ENCODE measurements around the gene PPFIA2.
"Not testable (repeated sequence)": the region's sequence is repeated elsewhere in the genome, so short reads cannot be mapped to it uniquely, and the experiment has no call there.

The PPFIA2 gene

GRCh38 chr12:81659310-81659709, 99.8 kb downstream of the PPFIA2 start:
- not testable (repeated sequence) for DNase-seq

DNA sequence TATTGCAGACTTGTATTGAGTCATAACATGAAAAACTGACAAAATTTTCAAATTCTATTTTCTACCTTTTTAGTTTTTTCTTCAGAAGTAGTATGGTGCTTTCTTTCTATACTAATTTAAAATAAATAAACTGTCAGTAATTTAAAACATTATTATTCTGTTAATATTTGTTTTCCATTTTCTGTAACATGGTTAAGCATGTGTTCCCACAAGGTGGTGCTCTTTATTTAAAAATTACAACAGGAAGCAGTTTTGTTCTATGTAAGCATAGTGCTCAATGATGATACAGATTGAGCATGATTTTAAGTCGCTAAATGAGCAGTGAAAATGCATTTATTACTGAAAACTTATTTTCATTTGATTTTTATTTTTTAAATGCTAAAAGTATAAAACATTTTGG, 114.6 kb downstream of the PPFIA2 start:
- DNase-seq: no peak

- no peak for DNase-seq
These were observed 120.0 kb downstream of the PPFIA2 start for GRCh38 chr12:81639196-81639595.

DNA sequence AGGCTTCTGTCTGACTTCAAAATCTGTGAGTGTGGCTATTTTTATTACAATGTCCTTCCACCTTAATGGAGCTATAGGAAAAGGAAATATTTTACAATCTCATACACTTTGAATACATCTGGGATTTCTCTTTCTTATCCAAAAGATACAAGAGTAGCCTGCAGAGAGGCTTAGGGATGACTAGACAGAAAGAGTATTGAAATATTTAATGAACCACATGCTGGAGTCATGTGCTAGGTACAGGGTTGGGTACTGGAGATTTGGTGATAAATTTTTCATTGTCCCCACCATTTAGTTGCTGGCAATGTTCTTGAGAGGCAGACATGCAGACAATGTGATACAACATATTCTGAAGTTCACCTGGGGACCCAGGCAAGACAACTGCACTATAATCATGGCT, 126.0 kb downstream of the PPFIA2 start:
- DNase-seq: no peak

DNA sequence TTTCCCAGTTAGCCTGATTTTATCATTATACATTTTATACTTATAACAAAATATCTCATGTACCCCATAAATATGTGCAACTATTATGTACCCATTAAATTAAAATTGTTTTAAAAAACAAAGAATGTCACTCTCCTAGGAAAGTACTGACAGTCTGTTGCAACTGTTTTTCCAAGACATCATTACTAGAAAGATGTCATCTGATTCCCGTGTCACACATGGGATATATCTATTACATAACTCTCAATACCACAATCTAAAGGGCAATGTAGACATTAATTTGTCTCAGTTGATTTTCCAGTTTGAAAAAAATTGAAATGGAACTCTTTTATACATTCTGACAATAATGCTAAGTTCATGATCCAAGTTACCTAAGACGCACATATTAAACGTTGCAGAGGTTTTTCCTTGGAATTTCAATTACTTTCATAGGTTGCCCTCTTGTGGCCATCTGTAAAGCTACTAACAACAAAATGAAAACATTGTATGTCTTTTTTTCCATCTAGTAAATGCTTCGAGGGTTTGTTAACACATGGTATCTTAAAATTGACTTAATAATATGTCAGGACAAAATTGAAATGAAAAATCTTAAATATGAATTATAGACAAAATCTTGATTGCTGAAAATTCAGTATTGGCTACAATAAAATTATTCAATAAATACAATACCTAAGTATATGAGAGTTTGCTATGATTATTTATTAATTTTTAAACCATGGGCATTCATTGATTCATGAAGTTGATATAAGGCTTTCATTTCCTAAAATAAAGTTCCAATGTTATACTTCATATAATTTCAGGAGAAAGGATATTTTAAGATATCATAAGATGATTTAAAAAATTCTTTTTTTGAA, 131.6 kb downstream of the PPFIA2 start:
- no peak for DNase-seq

DNA sequence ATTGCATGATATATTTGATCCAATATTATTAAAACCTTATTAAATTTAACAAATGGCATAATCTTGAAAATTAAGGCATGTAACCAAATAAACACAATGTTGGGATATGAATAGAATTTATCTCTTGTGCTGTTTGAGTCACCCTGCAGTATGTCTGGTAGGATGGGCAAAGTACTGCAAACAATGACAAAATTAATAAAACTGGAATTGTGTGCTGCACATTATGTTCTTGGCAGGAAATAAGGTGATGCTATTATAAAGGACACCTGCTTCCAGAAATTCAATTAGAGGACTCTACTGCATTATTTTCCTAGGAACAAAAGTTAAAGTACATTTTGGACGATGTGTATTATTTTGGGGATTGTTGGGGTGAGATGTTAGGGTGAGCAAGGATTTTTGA, 132.7 kb downstream of the PPFIA2 start:
- no peak for DNase-seq

DNA sequence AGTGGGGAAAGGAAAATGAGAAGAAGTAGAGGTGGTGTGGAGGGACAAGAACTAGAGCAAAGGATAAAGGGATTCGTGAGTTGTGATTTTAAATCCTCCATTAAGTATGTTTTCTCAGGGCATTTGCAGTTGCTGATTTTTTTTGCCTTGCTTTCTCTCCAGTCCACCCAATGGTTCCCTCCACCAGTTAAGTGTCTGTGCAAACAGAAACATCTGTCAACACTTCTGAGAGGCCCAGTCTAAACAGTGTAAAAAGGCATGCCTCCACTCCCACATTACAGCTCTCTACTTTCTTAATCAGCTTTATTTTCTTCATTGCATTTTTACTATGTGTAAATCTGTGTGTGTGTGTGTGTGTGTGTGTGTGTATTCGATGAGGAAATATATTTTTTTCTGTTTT, 141.2 kb downstream of the PPFIA2 start:
- DNase-seq: no peak

GRCh38 chr12:81615026-81615588, 144.0 kb downstream of the PPFIA2 start:
- no peak for DNase-seq

DNA sequence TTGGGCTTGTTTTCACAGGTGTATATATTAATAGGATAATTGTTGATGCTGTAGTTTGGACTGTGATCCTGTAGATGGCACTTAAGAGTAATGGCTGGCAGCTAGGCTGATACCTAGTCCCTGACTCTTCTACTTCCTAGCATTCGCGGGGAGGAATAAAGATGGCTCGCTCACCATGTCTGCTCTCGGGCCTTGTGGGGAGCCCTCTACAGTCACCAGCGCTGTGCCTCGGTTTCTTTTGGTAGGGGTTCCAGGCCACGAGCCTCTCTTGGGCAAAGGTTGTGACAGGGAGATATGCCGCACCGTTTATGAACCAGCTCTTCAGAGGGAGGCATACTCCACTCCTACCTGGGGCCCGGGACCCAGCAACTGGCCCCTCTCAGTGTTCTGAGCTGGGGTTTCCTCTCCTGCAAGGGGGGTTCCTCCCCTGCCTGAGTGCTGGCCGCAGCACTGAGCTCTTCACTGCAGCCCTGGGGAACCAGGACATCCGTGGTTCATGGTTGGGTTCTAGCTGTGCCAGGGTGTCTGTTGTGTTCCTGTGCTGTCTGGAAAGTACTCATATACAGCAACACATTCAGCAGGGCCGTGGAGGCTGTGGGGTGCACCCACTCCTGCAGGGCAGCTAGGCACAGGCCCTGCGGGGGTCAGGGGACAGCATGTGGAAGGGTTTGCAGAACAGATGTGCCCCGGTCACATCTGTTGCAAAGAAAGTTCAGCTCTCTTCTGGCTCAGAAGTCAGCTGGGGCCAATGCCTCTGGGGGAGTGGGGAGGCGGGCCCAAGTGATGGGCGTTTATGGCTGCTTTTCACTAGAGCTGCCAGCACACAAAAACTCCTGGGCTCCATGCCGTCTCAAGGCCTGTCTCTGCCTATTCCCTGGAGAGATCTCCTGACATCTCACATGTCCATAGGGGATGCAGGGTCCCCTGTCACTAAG, 147.9 kb downstream of the PPFIA2 start:
- no peak for DNase-seq

GRCh38 chr12:81597928-81598604, 161.1 kb downstream of the PPFIA2 start:
- DNase-seq: no peak

- no peak for DNase-seq
These were observed 162.6 kb downstream of the PPFIA2 start for GRCh38 chr12:81596558-81596957.

- no peak for DNase-seq
These were observed 167.9 kb downstream of the PPFIA2 start for GRCh38 chr12:81591256-81591655.

DNA sequence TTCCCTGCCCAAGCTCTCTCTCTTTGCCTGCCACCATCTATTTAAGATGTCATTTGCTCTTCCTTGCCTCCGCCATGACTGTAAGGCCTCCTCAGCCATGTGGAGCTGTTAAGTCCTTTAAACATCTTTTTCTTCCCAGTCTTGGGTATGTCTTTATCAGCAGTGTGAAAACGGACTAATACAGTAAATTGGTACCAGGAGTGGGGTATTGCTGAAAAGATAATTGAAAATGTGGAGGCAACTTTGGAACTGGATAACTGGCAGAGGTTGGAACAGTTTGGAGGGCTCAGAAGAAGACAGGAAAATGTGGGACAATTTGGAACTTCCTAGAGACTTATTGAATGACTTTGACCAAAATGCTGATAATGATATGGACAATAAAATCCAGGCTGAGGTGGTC, 168.4 kb downstream of the PPFIA2 start:
- DNase-seq: not testable (repeated sequence)

GRCh38 chr12:81588235-81589008, 170.7 kb downstream of the PPFIA2 start:
- DNase-seq: no peak

DNA sequence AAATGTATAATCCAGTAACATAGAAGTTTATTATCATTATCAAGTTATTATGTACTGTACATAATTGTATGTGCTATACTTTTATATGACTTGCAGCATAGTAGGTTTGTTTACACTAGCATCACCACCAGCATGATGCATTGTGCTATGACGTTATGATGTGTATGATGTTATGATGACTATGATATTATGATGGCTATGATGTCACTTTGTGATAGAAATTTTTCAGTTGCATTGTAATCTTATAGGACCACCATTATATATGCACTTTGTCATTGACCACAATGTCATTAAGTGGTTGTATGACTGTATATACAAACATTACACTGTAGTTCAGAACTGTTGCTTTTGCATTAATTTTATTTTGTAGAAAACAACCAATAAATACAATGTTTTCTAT, 173.4 kb downstream of the PPFIA2 start:
- DNase-seq: no peak

- DNase-seq: no peak
These were observed 185.9 kb downstream of the PPFIA2 start for GRCh38 chr12:81573228-81573627.

- no peak for DNase-seq
These were observed 186.7 kb downstream of the PPFIA2 start for GRCh38 chr12:81572411-81572810.

- DNase-seq: no peak
These were observed 188.9 kb downstream of the PPFIA2 start for GRCh38 chr12:81570234-81570633.

GRCh38 chr12:81564237-81564636, 194.9 kb downstream of the PPFIA2 start:
- DNase-seq: no peak

DNA sequence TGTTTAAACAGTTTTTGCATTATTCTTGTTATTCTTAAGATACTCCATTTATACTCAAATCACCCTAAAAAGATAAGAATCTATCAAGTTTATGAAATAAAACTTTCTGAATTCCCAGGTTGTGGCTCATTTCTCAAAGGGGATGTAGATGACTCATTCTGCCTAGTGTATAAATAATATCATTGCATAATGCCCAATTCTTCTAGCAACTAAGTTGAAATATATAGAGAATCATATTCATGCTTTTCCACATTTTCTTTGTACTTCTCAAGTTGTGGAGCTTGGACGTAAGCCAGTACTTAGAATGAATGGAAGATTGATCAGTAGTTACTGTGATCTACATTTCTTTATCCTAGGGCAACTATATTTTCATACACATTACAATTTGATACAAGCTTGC, 201.1 kb downstream of the PPFIA2 start:
- DNase-seq: no peak

DNA sequence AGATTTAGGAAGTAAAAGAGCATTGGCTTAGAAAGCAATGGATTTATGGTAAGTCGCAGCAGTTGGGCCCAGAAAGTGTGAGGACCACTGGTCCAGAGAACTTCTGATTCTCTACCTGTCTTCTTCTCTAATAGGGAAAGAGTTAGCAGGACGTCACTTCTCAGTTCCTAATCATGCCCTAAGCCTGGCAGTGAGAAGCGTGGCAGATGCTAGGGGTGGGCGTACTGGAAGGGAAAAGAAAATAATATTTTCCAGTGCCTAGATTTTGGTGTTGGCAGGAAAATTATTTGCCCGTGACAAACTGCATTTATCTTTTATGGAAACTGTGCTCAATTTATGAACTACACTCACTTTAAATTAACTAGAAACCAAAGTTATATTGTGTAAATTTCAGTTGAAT, 212.3 kb downstream of the PPFIA2 start:
- no peak for DNase-seq

DNA sequence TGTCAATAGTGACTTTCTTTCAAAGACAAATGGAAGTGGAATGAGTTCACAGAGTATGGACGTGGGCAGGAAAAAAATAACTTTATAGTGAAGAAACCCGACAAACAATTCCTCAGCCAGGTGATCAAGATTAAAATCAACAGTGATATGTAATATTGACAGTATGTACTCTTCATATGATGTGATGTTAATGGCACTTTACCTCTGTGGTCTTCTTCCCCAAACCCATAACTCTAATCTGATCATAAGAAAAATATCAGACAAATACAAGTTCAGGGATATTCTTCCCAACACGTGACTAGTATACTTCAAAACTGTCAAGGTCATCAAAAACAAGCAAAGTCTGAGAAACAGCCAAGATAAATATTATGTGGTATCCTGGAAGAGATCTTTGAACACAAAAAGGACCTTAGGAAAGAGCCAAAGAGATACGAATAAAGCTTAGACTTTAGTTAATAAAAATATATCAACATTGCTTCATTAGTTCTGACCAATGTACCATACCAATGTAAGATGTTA, 215.5 kb downstream of the PPFIA2 start:
- DNase-seq: no peak
